ENCODE measurements around the gene E2F4. TPM values are rescaled to one million over a fixed set of nuclear protein-coding genes. Genes with fewer than 3 reads are reported as not detected.

E2F4 gene
- total and polyA plus RNA-seq, 10 of the 15 experiments (the other 5 are each of a cell fraction or from before 2014, with no cell fraction given) = 11.7 to 132 (median 95.9) TPM

DNA sequence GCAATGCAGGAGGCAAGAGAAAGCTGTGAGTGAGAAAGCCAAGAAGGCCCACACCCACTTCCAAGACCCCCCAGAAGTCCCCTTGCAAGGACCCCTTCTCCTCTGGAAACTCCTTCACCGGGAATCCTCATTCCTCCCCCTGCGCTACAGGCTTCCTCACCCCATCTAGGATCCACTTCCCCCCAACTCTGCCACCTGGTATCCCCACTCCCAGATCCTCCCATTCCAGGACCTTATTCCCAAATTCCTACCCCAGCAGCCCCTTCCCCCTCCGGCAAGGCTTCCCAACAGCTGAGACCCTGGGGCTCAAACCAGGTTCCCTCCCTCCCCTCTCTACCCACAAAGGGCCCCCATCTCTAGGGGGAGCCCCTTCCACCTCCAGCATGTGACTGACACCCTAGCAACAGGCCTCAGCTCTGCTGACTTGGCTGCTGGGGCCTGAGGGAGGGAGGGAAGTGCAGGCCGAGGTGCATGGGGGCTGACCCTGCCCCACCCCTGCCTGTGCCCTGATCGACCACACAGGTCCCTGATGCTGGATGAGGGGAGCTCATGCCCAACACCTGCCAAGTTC is 25.3 kb upstream of the E2F4 start (continued):
- TF ChIP-seq CHD1 (IDR thresholded peaks at IDR 0.05; ENCODE audit: low read depth, low read length) (no peak), PAX5 (IDR thresholded peaks at IDR 0.05; ENCODE audit: borderline replicate concordance, low read depth, low read length) (no peak), POLR2AphosphoS2 (IDR thresholded peaks at IDR 0.05; ENCODE audit: low read depth, low read length) (no peak), NRF1 (conservative IDR thresholded peaks at IDR 0.05; ENCODE audit: low read depth, low read length) (no peak), ZNF217 (IDR thresholded peaks at IDR 0.05) (no peak), ZBTB40 (IDR thresholded peaks at IDR 0.05; ENCODE audit: borderline replicate concordance) (no peak), BCL11A (IDR thresholded peaks at IDR 0.05; ENCODE audit: low read depth, low read length) (no peak), MTA2 (IDR thresholded peaks at IDR 0.05; ENCODE audit: low read depth) (no peak), CBX3 (IDR thresholded peaks at IDR 0.05; ENCODE audit: borderline replicate concordance, low read depth) (no peak), SMAD5 (IDR thresholded peaks at IDR 0.05; ENCODE audit: low read depth) (no peak), MTA3 (IDR thresholded peaks at IDR 0.05; ENCODE audit: borderline replicate concordance, low read length) (no peak), PAX8 (IDR thresholded peaks at IDR 0.05) (no peak), BRCA1 (IDR thresholded peaks at IDR 0.05; ENCODE audit: low read depth, low read length) (no peak), RBBP5 (conservative IDR thresholded peaks at IDR 0.05) (no peak), SMC3 (IDR thresholded peaks at IDR 0.05; ENCODE audit: borderline replicate concordance, low read length) (no peak)
- TF ChIP-seq, protein P1, sequence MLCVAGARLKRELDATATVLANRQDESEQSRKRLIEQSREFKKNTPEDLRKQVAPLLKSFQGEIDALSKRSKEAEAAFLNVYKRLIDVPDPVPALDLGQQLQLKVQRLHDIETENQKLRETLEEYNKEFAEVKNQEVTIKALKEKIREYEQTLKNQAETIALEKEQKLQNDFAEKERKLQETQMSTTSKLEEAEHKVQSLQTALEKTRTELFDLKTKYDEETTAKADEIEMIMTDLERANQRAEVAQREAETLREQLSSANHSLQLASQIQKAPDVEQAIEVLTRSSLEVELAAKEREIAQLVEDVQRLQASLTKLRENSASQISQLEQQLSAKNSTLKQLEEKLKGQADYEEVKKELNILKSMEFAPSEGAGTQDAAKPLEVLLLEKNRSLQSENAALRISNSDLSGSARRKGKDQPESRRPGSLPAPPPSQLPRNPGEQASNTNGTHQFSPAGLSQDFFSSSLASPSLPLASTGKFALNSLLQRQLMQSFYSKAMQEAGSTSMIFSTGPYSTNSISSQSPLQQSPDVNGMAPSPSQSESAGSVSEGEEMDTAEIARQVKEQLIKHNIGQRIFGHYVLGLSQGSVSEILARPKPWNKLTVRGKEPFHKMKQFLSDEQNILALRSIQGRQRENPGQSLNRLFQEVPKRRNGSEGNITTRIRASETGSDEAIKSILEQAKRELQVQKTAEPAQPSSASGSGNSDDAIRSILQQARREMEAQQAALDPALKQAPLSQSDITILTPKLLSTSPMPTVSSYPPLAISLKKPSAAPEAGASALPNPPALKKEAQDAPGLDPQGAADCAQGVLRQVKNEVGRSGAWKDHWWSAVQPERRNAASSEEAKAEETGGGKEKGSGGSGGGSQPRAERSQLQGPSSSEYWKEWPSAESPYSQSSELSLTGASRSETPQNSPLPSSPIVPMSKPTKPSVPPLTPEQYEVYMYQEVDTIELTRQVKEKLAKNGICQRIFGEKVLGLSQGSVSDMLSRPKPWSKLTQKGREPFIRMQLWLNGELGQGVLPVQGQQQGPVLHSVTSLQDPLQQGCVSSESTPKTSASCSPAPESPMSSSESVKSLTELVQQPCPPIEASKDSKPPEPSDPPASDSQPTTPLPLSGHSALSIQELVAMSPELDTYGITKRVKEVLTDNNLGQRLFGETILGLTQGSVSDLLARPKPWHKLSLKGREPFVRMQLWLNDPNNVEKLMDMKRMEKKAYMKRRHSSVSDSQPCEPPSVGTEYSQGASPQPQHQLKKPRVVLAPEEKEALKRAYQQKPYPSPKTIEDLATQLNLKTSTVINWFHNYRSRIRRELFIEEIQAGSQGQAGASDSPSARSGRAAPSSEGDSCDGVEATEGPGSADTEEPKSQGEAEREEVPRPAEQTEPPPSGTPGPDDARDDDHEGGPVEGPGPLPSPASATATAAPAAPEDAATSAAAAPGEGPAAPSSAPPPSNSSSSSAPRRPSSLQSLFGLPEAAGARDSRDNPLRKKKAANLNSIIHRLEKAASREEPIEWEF (IDR thresholded peaks at IDR 0.05; ENCODE audit: insufficient replicate concordance, low read depth, low read length) = no peak
- TF ChIP-seq, protein P2, sequence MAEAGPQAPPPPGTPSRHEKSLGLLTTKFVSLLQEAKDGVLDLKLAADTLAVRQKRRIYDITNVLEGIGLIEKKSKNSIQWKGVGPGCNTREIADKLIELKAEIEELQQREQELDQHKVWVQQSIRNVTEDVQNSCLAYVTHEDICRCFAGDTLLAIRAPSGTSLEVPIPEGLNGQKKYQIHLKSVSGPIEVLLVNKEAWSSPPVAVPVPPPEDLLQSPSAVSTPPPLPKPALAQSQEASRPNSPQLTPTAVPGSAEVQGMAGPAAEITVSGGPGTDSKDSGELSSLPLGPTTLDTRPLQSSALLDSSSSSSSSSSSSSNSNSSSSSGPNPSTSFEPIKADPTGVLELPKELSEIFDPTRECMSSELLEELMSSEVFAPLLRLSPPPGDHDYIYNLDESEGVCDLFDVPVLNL (IDR thresholded peaks at IDR 0.05; ENCODE audit: low read depth, low read length) = no peak
- TF ChIP-seq, protein P3, sequence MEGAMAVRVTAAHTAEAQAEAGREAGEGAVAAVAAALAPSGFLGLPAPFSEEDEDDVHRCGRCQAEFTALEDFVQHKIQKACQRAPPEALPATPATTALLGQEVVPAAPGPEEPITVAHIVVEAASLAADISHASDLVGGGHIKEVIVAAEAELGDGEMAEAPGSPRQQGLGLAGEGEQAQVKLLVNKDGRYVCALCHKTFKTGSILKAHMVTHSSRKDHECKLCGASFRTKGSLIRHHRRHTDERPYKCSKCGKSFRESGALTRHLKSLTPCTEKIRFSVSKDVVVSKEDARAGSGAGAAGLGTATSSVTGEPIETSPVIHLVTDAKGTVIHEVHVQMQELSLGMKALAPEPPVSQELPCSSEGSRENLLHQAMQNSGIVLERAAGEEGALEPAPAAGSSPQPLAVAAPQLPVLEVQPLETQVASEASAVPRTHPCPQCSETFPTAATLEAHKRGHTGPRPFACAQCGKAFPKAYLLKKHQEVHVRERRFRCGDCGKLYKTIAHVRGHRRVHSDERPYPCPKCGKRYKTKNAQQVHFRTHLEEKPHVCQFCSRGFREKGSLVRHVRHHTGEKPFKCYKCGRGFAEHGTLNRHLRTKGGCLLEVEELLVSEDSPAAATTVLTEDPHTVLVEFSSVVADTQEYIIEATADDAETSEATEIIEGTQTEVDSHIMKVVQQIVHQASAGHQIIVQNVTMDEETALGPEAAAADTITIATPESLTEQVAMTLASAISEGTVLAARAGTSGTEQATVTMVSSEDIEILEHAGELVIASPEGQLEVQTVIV (IDR thresholded peaks at IDR 0.05; ENCODE audit: borderline replicate concordance, partially characterized antibody) = no peak
